HG02763 (cell line): Measurements from ENCODE around the gene TUSC2.
"Not testable (repeated sequence)": the region's sequence is repeated elsewhere in the genome, so short reads cannot be mapped to it uniquely, and the experiment has no call there.

ENCODE experiments used
- ATAC-seq: cut with Tn5 transposase; IDR thresholded peaks from one replicate; pipeline ENCODE4 v1.9.1; 2021; ENCODE audit warnings: mild to moderate bottlenecking, moderate library complexity; ENCODE audit not compliant: unreplicated experiment

Gene TUSC2

DNA sequence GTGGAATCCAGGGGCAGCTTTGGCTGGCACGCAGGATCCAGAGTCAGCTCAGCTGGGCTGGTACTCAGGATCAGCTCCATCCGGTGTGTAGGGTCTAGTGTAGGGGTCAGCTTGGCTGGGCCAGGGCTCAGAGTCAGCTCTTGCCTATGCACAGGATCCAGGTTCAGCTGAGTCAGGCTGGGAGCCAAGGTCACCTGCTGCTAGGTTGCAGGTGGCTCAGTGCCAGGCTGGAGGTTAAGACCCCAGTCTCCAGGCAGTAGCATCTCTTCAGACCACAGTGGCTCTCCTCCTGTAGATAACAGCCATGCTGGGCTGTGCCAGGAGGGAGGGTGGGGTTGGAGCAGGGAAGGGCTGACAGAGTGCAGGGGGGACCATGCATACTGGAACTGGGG lies 30.6 kb downstream of the TUSC2 start:
- no peak for ATAC-seq

DNA sequence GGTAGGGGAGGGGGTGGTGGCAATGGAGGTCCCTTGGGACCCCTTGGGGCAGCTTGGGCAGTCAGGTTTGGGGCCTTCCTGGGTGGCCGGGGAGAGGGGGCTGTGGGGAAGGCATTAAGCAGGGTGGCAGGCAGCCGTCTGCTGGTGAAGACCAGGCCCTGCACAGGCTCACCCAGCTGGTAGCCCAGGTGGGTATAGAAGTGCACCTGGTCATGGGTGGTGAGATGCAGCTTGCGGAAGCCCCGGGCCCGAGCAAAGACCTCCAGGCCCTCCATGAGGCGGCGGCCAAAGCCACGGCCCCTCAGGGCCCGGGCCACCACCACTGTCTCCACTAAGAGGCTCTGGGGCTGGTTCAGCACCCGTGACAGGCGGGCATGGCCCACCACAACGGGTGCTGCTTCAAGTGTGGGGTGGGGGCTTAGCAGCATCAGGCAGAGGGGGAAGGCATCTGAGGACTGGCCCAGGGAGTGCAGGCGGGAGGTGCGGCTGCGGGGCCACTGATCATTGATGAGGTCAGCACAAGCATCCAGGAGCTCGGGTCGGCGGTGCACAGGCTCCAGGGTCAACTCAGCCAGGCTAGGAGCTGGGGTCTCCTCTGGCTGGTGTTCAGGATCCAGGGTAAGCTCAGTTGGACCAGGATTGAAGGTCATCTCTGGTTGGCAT lies 31.2 kb downstream of the TUSC2 start:
- ATAC-seq = no peak

DNA sequence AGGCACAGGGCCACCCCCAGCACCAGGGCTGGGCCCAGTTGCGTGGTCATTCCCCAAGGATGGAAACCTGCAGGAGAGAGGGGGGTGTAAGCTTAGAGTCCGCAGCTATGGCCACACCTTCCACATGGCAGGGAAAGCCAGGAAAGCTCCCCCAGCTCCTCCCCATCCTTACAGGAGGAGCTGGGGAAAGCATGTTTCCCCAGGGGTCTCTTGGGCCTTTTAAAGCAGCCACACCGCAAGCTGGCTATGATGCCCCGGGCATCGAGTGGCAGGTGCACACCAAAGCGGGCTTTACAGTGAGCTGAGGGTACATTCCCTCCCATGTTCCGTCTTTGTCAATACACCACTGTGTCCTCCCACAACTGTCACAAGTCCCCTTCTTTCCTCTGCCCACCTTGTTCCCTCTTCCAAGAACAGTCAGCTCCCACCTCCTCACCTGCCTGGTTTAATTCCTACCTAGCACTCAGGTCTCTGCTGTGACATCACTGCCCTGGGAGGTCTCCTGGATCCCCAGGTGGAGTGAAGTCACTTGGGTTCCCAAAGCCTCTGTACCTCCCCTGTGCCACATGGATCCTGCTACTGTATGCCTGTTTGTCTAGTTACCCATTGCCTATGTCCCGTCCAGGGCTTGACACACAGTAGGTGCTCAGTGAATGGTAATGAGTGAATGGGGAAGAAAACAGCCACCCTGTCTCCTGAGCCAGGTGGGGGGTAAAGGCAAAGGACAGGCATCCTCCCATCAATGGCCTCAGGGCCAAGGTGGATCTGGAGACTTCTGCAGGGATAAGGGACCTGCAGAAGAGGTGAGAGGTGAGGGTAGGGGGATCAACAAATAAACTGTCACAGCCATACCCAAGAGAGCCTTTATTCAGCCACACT lies 32.2 kb downstream of the TUSC2 start:
- no peak for ATAC-seq

DNA sequence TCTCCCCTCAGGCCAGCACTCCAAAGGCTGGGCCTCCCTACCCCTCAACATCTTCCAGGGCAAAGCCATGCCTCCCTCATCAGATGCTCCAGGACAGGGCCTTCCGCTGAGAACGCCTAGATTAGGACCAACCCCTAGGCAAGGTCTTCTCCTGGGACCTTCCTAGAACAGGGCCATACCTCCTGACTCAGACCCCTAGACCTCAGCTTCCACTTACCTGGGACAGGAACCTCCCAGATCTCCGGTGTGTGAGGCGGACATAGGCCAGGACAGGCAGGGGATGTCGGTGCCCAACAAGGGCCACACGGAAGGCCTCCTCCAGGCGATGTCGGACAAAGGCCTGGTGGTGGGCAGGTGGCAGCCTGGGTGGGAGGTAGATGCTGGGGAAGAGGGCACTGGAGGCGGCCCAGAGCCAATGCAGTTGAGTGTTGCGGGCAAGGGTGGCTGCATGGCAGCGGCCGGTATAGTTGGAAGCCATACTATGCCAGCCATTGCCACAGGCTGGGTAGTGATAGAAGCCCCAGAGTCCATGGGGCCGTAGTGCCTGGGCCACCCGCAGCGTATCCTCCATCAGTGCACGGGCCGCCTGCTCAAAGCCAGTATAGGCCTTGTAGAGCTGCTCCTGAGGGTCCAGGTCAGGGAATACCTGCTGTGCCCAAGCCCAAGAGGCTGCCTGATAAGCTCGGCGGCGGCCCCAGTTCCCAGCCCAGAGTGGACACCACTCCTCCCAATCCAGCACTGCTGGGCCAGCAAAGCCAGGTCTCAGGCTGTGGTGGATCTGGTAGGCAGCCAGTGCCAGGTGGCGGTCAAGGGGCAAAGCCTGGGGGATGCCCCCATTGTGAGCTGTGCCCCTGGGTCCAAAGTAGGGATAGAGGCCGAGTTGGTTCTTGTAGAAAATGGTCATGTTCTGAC lies 33.3 kb downstream of the TUSC2 start:
- no peak for ATAC-seq

DNA sequence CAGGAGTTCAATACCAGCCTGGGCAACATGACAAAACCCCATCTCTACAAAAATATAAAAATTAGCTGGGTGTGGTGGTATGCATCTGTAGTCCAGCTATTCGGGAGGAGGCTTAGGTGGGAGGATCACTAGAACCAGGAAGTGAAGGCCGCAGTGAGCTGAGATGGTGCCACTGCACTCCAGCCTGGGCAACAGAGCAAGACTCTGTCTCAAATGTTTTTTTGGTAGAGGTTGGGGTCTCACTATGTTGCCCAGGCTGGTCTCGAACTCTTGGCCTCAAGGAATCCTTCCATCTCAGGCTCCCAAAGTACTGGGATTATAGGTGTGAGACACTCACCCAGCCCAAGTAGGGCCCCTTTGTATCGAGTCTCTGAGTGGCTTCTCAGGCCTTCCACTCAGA lies 33.9 kb downstream of the TUSC2 start:
- no peak for ATAC-seq

DNA sequence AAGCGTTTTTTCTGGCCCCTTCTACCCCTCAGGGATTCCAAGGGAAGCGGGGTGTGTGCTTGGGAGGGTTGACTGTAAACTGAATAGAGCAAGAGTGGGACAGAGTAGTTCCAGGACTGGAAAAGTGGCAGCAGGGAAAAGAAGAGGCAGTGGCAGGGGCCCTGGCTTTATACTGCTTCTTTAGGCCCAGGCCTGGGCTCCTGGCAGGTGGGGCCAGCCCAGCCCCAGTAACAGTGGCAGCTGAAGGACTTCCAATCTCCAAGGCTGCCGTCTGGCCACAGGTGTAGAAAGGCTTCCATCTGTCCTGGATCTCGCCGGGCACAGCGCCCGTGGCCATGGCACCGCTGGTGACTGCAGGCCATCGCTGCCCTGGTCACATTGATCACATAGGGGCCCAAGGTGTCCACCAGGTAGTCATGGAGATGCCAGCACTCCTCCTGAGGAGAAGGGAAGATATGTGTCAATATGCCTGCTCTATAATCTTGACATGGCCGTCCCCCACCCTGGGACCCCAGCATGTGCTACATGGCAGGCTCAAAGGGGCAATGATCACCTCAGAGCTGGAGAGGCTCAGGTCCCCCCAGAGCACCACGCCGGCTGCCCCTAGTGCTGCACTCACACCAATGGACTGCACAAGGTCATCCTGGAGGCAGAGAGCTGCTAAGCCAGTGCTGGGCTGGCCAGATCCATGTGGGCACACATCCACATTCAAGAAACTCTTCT lies 34.8 kb downstream of the TUSC2 start:
- no peak for ATAC-seq

DNA sequence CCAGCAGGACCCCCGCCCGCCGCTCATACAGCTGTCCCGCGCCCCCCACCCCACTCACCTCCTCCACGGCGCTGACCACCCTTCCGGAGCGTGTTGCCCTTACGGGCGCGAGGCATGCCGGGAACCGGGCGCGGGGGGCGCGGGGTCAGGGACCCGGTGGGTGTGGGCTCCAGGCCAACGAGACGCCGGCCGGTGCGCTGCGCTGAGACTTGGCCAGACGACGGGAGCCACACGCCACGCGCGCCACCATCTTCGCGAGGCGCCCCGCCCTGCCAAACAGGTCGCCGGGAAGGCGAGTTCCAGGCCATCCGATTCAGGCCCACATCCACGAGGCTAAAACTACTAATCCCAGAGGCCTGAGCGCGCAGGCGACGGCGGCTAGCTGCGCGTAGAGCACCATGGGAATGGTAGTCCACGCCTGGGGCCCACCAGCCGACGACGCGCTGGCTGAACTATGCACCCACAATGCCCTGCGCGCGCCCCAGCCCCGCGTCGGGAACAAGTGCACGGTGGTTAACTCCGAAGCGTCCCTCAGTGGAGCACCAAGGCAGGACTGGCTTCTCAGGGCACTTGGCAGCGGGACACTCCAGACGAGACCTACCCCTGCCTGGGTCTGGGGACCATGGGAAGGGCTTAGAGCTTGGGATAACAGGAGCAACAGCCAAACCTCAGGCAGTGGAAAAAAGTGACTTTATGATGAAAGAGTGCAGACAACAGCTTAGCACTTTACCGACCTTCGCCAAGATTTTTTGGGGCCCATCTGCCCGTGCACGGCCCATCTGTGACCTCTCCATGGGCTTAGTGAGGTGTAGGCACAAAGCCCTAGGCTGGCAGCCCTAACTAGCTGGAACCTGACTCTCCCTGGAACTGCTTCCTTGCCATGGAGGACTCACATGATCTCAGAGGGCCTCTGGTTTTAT lies 35.6 kb downstream of the TUSC2 start, which contains the start of gene IFRD2:
IFRD2 (minus strand) TSS at position 271 of the 920 bp plus-strand sequence; CDS start at position 116, 155 bp downstream.
- ATAC-seq = peak; percentile 95

DNA sequence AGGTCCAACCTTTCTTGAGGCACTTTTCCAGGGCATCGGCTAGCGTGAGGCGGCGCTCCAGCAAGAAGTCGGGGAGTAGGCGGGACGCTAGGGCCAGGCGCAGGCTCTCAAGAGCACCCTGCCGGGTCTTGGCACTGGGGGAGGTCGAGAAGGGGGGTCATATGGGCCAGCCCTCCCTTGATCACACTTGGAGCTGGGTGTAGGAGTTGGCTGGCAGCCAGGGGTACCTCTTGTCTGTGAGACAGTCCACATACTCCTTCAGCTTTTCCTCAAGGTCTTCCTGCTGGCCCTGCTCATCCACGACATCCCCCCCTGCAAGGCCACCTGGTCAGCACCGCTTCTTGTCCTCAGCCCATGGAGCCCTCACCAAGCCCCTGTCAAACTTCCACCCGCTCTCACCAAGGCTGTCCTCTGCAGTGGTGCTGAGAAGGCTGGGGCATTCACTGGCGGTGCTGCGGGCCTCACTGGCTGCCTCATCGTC lies 37.8 kb downstream of the TUSC2 start:
- no peak for ATAC-seq

DNA sequence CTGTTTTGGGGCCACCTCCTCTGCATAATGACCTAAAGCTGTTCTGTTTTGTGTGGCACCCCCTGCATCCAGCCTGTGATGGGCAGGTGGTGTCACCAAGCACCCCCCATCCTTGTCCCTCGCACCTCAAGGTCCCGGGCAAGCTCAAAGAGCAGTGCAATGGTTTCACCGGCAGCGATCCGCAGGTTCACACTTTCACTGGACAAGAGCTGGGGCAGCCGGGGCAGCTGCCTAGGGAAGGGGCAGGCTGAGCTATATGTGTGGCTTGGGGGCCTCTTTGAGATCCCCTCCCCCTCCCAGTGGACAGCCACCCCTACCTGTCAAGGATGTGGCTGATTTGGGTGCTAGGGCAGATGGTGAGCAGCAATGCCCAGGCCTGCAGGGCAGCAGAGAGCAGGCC lies 38.9 kb downstream of the TUSC2 start:
- no peak for ATAC-seq

DNA sequence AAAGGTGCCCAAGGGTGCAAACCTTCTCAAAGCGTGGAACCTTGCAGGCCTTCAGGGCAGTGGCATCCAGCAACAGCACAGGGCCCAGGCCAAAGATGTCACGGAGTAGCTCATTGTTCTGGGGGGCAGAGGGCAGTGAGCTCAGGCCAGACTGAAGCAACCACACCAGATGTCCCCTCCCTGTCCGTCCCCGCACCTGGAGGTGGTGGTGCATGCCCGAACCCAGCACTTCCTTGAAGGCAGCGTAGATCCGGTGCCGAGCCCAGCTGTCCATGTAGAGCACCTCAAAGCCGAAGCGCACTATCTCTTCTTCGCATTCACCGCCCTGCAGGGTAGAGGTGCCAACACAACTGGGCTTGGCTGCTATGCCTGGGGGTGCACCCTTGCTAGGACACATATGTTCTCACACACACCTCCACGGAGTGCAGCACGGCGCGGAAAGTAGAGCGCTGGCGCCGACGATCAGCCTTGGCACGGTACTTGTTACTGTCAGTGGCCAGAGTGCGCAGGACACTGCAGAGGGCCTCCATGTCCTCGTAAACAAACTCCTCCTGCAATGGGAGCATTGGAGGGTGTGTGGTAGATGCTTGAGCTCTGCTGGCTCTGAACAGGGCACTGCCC lies 39.5 kb downstream of the TUSC2 start:
- no peak for ATAC-seq

DNA sequence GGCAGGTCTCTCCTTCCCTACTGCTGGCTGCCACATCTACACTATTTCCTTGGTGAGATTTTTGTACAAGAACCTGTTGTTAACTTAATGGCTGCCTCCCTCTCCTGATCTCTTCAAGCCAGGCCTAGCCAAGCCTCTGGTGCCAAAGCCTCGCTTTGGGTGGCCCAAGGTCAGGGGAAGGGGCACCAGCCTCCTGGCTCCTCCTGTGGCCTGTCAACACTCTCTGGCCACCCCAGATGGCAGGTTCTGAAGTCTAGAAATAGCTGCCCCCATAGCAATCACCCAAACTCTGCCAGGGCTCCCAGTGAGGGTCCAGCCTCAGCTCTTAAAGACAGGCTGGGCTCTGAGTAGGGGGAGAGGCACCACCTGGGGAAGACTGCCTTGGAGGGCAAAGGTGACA lies 40.8 kb downstream of the TUSC2 start:
- ATAC-seq = no peak

DNA sequence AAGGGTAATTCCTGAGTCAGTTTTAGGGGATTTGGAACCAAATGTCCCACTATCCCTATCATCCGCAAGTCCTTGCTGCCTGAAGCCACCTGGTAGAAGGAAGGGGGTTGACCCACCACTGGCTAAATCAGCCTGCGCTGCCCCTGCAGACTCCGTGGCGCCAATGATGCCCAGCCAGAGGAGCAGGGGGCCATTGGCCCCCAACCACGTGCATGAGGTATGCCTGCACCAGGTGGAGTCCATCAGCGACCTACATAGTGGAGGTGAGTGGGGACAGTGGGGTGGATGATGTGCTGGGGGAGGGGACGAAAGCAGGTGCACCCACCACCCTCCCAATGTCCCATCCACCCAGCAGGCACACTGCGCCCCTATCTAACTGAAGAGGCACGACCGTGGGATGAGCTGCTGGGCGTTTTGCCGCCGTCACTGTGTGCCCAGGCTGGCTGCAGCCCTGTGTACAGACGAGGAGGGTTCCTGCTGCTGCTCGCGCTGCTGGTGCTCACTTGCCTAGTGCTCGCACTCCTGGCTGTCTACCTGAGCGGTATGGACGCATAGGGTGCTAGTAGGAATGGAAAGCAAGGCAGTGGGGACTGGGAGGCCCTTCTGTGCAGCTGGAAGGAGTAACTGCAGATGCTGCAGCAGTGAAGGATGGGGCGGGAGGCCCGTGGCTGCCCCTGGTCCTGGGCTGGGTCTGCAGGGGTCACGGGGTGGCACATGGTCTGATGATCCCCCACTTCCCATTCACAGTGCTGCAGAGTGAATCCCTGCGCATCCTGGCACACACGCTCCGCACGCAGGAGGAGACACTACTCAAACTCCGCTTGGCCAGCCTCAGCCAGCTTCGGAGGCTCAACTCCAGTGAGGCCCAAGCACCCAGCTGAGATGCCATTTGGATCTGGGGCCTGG lies 41.4 kb downstream of the TUSC2 start:
- ATAC-seq = no peak

DNA sequence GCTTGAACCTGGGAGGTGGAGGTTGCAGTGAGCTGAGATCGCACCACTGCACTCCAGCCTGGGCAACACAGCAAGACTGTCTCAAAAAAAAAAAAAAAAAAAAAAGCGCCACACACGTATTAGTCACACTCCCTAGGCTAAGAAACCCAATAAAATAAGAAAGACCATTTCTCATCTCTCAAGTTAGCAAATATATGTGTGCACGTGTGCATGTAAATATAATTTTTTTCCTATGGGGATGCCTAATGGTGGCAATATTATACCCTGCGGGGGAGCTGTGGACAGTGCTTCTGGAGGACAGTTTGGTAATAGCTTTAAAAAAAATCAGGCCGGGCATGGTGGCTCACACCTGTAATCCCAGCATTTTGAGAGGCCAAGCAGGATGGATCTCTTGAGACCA lies 43.9 kb downstream of the TUSC2 start:
- ATAC-seq = not testable (repeated sequence)

DNA sequence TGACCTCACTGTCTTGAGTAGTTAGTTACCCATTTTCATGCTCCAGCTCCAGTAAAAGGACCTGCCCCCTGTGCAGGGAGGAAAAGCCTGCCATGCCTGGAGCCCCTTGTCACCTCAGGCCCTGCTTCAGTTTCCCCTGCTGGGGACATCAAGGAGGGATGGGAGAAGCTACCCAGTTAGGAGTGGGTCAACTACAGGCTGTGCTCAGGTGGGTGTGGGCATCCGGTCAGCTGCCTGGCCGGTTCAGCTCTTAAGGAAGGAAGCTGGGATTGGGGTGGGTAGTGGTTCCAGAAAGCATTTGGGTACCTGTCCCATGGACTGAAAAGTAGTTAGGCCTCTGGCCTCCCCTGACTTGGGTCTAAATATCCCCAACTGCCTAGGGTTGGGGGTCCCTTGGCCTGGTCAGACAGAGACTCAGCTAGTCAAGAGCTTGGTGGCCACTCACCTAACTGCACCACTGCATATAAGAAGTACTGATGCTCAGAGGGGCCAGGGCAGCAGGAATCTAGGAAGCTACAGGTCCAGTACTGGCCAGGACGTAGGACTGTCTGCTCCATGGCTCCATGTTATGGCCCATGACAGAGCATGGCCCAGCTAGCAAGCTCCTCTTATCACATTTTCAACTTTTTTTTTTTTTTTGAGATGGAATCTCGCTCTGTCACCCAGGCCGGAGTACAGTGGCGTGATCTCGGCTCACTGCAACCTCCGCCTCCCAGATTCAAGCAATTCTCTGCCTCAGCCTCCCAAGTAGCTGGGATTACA lies 48.6 kb downstream of the TUSC2 start:
- no peak for ATAC-seq

DNA sequence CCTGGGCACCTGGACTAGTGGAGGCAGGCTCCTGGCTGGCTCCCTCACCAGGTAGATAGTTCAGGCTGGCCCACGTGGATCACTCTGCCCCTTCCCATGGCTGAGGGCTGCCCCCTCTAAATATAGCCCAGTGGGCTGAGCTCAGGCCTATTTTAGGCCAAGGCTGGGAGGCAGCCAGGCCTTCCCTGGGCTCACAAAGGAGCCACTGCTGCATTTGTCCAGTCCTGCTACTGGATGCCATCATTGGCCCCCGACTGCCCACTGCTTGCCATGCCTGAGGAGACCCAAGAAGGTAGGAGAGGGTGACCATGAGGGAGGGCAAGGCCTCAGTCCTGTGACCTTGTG lies 49.2 kb downstream of the TUSC2 start, which contains the start of gene LSMEM2:
LSMEM2 (plus strand) TSS at position 208 of the 345 bp plus-strand sequence; CDS start at position 235, 27 bp downstream.
- no peak for ATAC-seq

DNA sequence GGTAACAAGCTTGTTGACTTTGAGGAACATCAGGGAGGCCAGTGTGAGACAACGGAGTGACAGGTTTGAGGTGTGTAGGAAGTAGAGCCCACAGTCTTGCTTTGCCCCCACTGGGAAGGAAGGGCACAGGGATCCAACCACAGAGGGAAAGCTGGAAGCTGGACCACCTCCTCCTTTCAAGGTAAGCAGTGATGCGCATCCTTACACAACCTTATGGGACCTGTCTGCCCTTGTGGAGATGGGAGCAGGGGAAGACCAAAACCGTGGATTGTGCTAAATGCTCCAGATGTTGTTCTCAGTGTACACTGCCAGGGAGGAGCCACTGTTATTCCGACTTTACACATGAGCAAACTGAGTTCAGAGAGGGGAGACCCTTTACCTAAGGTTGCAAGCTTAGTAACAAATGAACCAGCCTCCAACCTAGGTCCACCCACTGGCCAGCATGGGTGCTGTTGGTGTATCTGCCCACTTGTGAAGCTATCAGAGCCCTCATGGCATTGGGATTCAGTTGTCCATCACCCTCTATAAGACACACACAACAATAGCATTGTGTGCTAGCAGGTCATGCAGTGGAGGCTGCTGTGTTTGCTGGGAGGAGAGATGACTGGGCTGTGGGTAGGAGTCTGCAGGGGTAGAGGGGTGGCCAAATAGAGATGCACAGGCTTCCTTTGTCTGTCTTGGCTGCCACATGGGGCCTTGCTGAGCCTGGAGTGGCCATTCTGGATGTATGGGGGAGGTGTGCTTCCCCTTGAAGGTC lies 49.7 kb downstream of the TUSC2 start:
- ATAC-seq = no peak

DNA sequence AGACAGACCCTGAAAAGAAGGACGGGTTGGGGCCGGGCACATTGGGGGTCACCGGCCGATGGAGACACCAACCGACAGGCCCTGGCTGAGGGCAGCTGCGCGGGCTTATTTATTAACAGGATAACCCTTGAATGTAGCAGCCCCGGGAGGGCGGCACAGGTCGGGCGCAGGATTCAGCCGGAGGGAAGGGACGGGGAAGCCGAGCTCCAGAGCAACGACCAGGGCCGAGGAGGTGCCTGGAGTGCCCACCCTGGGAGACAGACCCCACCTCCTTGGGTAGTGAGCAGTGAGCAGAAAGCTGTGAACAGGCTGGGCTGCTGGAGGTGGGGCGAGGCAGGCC lies 51.3 kb downstream of the TUSC2 start:
- no peak for ATAC-seq
